Activated naive CD4-positive, alpha-beta T cell treated with anti-CD3 and anti-CD28 coated beads, Interleukin-2, amount 50 U/mL, for 72 hours (primary cell): ENCODE results near the gene GRB2. TPM values are rescaled to one million over a fixed set of nuclear protein-coding genes. Genes with fewer than 3 reads are reported as not detected.
"Not testable (repeated sequence)": the region's sequence is repeated elsewhere in the genome, so short reads cannot be mapped to it uniquely, and the experiment has no call there.

Experiments used
- ATAC-seq, 2 donors: fragments of 150-1000 bp; cut with Tn5 transposase; 2 replicates each; pipeline ENCODE4 v1.10.0; 2021; ENCODE audit warnings: mild to moderate bottlenecking in 2 of 2, moderate library complexity in 2 of 2
- DNase-seq, 2 donors: peaks; one replicate each; pipeline ENCODE4 v3.0.0; 2021 to 2022; ENCODE audit warnings: low spot score in 2 of 2
- H3K27ac Mint-ChIP-seq, 2 donors: one replicate each; pipeline ENCODE4 v1.8.0; 2022; ENCODE audit warnings: mild to moderate bottlenecking in 2 of 2, mixed read lengths in 2 of 2
- H3K36me3 Mint-ChIP-seq, 2 donors: one replicate each; pipeline ENCODE4 v1.8.0; 2022; ENCODE audit warnings: mixed read lengths in 2 of 2
- H3K9me3 Mint-ChIP-seq, 2 donors: one replicate each; pipeline ENCODE4 v1.8.0; 2022; ENCODE audit warnings: mixed read lengths in 2 of 2
- total RNA-seq, 2 donors: library from RNA; stranded (reverse); gene quantifications; one replicate each; pipeline ENCODE4 v1.2.3, GENCODE V29; 2022

GRB2 gene
- total RNA-seq, 2 donors from 2014 or later, result 163 to 180 TPM

DNA sequence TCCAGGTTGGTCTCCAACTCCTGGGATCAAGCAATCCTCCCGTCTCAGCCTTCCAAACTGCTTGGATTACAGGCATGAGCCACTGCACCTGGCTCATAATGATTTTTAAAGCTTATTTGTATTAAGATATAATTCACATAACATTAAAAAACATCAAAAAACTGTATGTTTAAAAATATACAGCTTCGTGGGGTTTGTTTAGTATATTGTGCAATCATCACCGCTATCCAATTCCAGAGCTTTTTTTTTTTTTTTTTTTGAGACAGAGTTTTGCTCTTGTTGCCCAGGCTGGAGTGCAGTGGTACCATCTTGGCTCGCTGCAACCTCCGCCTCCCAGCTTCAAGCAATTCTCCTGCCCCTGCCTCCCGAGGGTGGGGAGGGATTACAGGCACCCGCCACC, 105.2 kb downstream of the GRB2 start:
- DNase-seq (no peak), ATAC-seq (no peak)
- Mint-ChIP-seq H3K9me3 (no peaks in the 10 kb centered on the region), H3K27ac (no peak overlapping the region), H3K36me3 (no peaks in the 10 kb centered on the region)

- ATAC-seq, result peak; percentile 84 to 89
Measured at GRCh38 chr17:75295201-75296158, 110.0 kb downstream of the GRB2 start.

DNA sequence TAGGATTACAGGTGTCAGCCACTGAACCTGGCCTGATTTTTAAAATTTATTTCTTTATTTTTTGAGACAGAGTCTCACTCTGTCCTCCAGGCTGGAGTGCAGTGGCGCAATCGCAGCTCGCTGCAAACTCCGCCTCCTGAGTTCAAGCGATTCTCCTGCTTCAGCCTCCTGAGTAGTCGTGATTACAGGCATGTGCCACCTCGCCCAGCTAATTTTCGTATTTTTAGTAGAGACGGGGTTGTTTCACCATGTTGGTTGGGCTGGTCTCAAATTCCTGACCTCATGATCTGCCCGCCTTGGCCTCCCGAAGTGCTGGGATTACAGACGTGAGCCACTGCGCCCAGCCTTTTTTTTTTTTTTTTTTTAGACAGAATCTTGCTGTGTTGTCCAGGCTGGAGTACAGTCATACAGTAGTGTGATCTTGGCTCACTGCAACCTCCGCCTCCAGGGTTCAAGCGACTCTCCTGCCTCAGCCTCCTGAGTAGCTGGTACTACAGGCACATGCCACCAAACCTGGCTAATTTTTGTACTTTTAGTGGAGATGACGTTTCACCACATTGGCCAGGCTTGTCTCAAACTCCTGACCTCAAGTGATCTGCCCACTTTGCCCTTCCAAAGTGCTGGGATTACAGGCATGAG, 112.5 kb downstream of the GRB2 start:
- ATAC-seq, H3K9me3 Mint-ChIP-seq, DNase-seq: not testable (repeated sequence)
- peak overlapping the region; percentile 14 to 32 for H3K27ac Mint-ChIP-seq
- peaks cover 6 to 13% of the 10 kb centered on the region in 2 donors for H3K36me3 Mint-ChIP-seq

More at GRCh38 chr17:75295201-75296158, 110.0 kb downstream of the GRB2 start:
- Mint-ChIP-seq H3K9me3 (no peaks in the 10 kb centered on the region), H3K36me3 (no peaks in the 10 kb centered on the region), H3K27ac (peak overlapping the region; percentile 69 to 95)
- DNase-seq, result peak in 1 of 2 donors; percentile 40

GRCh38 chr17:75289832-75290337, 115.6 kb downstream of the GRB2 start:
- DNase-seq (no peak), ATAC-seq (peak; percentile 21 to 30)
- Mint-ChIP-seq H3K9me3 (no peaks in the 10 kb centered on the region), H3K36me3 (peaks cover 20 to 31% of the 10 kb centered on the region in 2 donors), H3K27ac (peak overlapping the region; percentile 94 to 100)

DNA sequence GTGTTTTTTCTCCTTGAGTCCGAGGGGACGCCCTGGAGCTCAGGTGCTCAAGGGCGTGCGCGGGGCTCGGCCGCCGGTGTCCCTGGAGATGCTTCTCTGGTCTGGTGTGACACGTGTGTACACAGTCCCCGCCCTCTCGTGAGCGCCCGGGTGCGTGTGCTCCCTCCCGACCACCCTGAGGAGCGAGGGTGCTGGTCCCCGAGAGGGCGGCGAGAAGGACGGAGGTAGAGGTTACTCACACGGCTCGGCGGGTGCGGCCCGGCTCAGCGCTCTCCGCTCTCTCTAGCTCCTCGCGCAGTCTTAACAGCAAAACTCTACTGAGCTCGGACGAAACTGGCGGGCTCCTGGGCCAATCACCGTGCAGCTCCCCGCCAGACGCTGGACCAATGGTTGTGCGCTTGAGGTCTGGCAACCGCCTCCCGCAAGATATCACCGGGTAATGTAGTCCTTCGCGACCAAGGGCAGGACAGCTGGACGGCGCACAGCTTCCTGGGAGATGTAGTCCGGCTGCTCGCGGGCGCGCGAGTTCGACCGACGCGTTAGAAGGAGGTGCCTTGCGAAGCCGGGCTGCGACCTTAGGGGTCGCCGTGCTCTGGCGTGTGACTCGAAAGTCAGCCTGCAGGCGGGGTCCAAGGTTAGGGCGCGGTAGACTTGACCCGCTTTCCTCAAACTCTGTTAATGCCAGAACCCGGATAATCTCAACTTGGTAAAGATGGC, 116.2 kb downstream of the GRB2 start, which contains the start of gene SLC25A19:
TSS of gene SLC25A19 (minus strand) at position 319 of the 717 bp plus-strand sequence. CDS start 2,669 bp downstream, outside the sequence.
- H3K9me3 Mint-ChIP-seq, result no peaks in the 10 kb centered on the region

GRCh38 chr17:75288770-75289114, 116.7 kb downstream of the GRB2 start:
- DNase-seq (peak; percentile 53 to 70), ATAC-seq (peak; percentile 31 to 38)
- Mint-ChIP-seq H3K27ac (peak overlapping the region; percentile 94 to 100), H3K9me3 (no peaks in the 10 kb centered on the region), H3K36me3 (peaks cover 20 to 32% of the 10 kb centered on the region in 2 donors)

More for the DNA sequence above, 116.2 kb downstream of the GRB2 start, which contains the start of gene SLC25A19:
- peaks cover 20 to 31% of the 10 kb centered on the region in 2 donors for H3K36me3 Mint-ChIP-seq
- H3K27ac Mint-ChIP-seq, result peak within 1 kb of the TSS; percentile 94 to 100
- ATAC-seq (peak; percentile 94), DNase-seq (peak; percentile 93 to 98)

- no peaks in the 10 kb centered on the region for H3K9me3 Mint-ChIP-seq
- DNase-seq, result no peak
- peak overlapping the region; percentile 94 to 100 for H3K27ac Mint-ChIP-seq
- no peak for ATAC-seq
- H3K36me3 Mint-ChIP-seq, result peaks cover 24 to 35% of the 10 kb centered on the region in 2 donors
Measured at GRCh38 chr17:75288359-75288758, 117.1 kb downstream of the GRB2 start.

DNA sequence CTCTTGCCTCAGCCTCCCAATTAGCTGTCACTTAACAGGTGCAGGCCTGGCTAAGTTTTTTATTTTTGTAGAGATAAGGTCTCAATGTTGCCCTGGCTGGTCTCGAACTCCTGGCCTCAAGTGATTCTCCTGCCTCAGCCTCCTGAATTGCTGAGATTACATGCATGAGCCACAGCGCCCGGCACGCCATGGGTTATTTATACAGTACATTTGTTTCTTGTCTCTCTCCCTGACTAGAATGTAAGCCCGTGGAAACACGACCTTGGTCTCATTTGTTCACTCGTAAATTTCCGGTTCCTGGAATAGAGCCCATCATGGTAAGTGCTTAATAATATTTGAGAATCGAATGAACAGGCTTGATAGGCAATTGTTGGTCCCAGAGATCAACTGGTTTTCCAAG, 118.3 kb downstream of the GRB2 start:
- peak overlapping the region in 1 of 2 donors; percentile 94 for H3K27ac Mint-ChIP-seq
- no peak for DNase-seq
- no peak for ATAC-seq
- peaks cover 26 to 39% of the 10 kb centered on the region in 2 donors for H3K36me3 Mint-ChIP-seq
- no peaks in the 10 kb centered on the region for H3K9me3 Mint-ChIP-seq

DNA sequence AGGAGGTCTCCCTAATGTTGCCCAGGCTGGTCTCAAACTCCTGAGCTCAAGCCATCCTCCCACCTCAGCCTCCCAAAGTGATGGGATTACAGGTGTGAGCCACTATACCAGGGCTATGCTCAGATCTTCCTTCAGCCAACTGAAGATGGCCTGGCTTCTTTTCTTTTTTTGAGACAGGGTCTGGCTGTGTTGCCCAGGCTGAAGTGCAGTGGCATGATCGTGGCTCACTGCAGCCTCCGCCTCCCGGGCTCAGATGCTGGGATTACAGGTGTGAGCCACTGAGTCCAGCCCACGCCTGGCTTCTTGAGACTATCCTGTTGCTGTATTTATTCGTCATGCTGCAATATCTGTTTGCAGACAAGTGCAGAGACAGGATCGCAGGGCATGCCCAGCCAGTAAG, 120.4 kb downstream of the GRB2 start:
- H3K27ac Mint-ChIP-seq, result no peak overlapping the region
- peaks cover 26 to 47% of the 10 kb centered on the region in 2 donors for H3K36me3 Mint-ChIP-seq
- no peaks in the 10 kb centered on the region for H3K9me3 Mint-ChIP-seq
- no peak for DNase-seq
- no peak for ATAC-seq

DNA sequence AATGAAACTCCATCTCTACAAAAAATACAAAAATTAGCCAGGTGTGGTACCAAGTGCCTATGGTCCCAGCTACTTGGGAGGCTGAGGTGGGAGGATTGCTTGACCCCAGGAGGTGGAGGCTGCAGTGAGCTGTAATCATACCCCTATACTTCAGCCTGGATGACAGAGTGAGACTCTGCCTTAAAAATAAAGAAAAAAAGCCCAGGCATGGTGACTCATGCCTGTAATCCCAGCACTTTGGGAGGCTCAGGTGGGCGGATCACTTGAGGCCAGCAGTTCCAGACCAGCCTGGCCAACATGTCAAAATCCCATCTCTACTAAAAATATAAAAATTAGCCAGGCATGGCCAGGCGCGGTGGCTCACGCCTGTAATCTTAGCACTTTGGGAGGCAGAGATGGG, 125.3 kb downstream of the GRB2 start:
- not testable (repeated sequence) for H3K9me3 Mint-ChIP-seq

GRCh38 chr17:75277664-75278071, 127.8 kb downstream of the GRB2 start:
- ATAC-seq (no peak), DNase-seq (no peak)
- Mint-ChIP-seq H3K9me3 (no peaks in the 10 kb centered on the region), H3K27ac (no peak overlapping the region), H3K36me3 (peaks cover 11 to 20% of the 10 kb centered on the region in 2 donors)

More for the DNA sequence above, 125.3 kb downstream of the GRB2 start:
- not testable (repeated sequence) for ATAC-seq, DNase-seq, H3K27ac Mint-ChIP-seq
- peaks cover 17 to 21% of the 10 kb centered on the region in 2 donors for H3K36me3 Mint-ChIP-seq

GRCh38 chr17:75273977-75274708, 131.3 kb downstream of the GRB2 start:
- ATAC-seq, result no peak
- DNase-seq, result no peak
- H3K9me3 Mint-ChIP-seq, result no peaks in the 10 kb centered on the region
- H3K27ac Mint-ChIP-seq, result peak overlapping the region; percentile 35 to 83
- peaks cover 16 to 20% of the 10 kb centered on the region in 2 donors for H3K36me3 Mint-ChIP-seq

DNA sequence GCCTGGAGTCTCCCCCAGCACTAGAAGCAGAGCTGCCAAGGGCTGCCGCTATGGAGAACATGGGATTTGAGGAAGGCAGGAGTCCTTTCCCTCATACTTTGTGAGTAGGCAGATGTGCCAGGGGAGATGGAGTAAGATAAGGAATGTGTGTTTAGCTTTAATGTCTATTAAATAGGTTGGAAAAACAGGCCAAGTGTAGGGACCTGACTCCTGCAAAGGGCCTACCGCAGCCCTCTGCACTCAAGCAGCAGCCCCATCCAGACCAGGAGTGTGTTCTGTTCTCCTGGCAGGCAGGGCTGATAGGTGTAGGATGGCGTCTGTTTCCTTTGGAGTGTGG, 132.7 kb downstream of the GRB2 start:
- no peak for ATAC-seq
- H3K9me3 Mint-ChIP-seq, result no peaks in the 10 kb centered on the region
- peaks cover 11 to 20% of the 10 kb centered on the region in 2 donors for H3K36me3 Mint-ChIP-seq
- no peak for DNase-seq
- H3K27ac Mint-ChIP-seq, result peak overlapping the region; percentile 81 to 91

DNA sequence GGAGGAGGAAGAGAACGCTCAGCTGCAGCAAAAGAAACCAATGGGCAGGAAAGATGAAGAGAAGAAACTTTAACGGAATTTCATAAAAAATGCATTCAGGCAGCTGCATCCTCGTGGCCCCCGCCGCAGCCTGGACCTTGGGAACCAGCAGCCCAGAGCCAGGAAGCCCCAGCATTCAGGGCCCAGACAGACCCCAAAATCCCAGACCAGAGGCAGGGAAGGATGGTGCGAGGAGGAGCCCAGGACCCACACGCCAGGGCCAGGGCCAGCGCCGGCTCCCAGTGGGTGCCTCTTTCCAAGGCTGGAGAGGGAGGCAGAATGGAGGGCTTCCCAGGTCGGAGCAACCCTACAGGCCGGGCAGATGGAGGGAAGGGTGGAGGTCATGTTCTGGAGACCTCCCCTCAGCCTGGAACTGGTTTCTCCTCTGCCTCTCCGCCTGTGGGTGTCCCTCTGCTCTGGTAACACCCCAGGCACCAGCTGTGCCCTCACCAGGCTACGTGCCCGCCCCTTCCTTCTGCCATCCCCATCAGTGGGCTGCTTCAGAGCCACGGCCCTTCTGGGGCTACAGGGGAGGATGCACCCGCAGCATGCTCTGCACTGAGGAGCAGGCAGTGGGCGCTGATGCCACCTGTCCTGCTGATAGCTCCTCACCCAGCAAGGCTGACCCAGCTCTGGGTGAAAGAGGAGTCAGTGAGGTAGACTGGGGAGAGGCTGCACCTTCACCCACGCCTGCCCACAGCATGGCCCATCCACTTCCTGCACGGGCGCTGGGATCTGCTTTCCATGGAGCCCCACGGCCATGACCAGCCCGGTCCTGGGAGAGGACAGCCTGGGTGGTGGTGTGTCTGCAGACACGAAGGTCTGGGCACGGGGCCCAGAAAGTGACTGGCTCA, 133.3 kb downstream of the GRB2 start:
- ATAC-seq, result no peak
- peaks cover 9 to 20% of the 10 kb centered on the region in 2 donors for H3K36me3 Mint-ChIP-seq
- no peaks in the 10 kb centered on the region for H3K9me3 Mint-ChIP-seq
- no peak for DNase-seq
- peak overlapping the region; percentile 91 to 96 for H3K27ac Mint-ChIP-seq
